ENCODE data around the gene CNTNAP2. TPM values are rescaled to one million over a fixed set of nuclear protein-coding genes. Genes with fewer than 3 reads are reported as not detected.

CNTNAP2 gene
- total RNA-seq, 1 experiment from 2014 or later: 42.5 TPM

GRCh38 chr7:147332988-147333387 is 1216.4 kb downstream of the CNTNAP2 start:
- H3K36me3 Mint-ChIP-seq (ENCODE audit: insufficient read depth, unreplicated experiment): no peaks in the 10 kb centered on the region
- no peaks in the 10 kb centered on the region for H3K9me3 Mint-ChIP-seq (ENCODE audit: unreplicated experiment)
- TF ChIP-seq CTCF (IDR thresholded peaks at IDR 0.05; ENCODE audit: insufficient read depth in 1 of 2, low read depth in 1 of 2, low read length in 1 of 2, severe bottlenecking in 1 of 2, unreplicated experiment in 1 of 2): no peak
- H3K27ac Mint-ChIP-seq (ENCODE audit: unreplicated experiment): no peak overlapping the region
- Histone ChIP-seq H3K36me3 (ENCODE audit: control insufficient read depth, insufficient read depth, low read length) (no peaks in the 10 kb centered on the region), H3K4me3 (ENCODE audit: low read depth, low read length) (no peak overlapping the region), H3K27me3 (replicated peaks; ENCODE audit: control insufficient read depth, insufficient read depth, low read length) (no peaks in the 10 kb centered on the region), H3K9me3 (no peaks in the 10 kb centered on the region), H3K4me1 (no peaks in the 10 kb centered on the region)
- no TSS peak for BruUV-seq (replicated peaks)
- ChIA-PET CTCF (no interaction called here), POLR2A (no interaction called here)
- H3K4me3 Mint-ChIP-seq (ENCODE audit: unreplicated experiment): no peak overlapping the region
- no peaks in the 10 kb centered on the region for H3K27me3 Mint-ChIP-seq (ENCODE audit: insufficient read depth, unreplicated experiment)
- intact Hi-C loops (cut with micrococcal nuclease; ENCODE audit: unreplicated experiment): no loop called here
- no peak for DNase-seq
- no peaks in the 10 kb centered on the region for H3K4me1 Mint-ChIP-seq (ENCODE audit: low read depth, unreplicated experiment)

DNA sequence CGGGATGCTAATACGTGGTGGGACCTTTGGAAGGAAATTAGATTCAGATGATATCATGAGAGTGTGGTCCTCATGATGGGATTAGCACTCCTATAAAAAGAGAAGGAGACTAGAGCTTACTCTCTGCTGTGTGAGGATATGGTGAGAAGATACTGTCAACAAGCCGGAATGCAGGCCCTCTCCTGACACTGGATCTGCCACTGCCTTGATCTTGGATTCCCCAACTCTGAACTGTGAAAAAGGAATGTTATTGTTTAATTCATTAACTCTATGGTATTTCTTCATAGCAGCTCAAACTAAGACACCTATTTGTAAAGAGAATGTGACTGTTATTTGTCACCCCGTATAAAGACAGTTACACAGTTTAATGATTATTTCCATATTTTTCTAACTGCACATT is 1246.5 kb downstream of the CNTNAP2 start:
- H3K36me3 ChIP-seq (ENCODE audit: control insufficient read depth, insufficient read depth, low read length): no peaks in the 10 kb centered on the region
- BruUV-seq (replicated peaks): no TSS peak
- DNase-seq: no peak
- no peaks in the 10 kb centered on the region for H3K27me3 Mint-ChIP-seq (ENCODE audit: insufficient read depth, unreplicated experiment)
- H3K36me3 Mint-ChIP-seq (ENCODE audit: insufficient read depth, unreplicated experiment): no peaks in the 10 kb centered on the region
- H3K9me3 ChIP-seq: no peaks in the 10 kb centered on the region
- H3K4me1 ChIP-seq: no peaks in the 10 kb centered on the region
- H3K9me3 Mint-ChIP-seq (ENCODE audit: unreplicated experiment): no peaks in the 10 kb centered on the region
- POLR2A ChIA-PET: no interaction called here
- H3K4me3 ChIP-seq (ENCODE audit: low read depth, low read length): no peak overlapping the region
- intact Hi-C loops (cut with micrococcal nuclease; ENCODE audit: unreplicated experiment): no loop called here
- H3K27ac Mint-ChIP-seq (ENCODE audit: unreplicated experiment): no peak overlapping the region
- no peaks in the 10 kb centered on the region for H3K27me3 ChIP-seq (replicated peaks; ENCODE audit: control insufficient read depth, insufficient read depth, low read length)
- H3K4me1 Mint-ChIP-seq (ENCODE audit: low read depth, unreplicated experiment): no peaks in the 10 kb centered on the region
- no peak overlapping the region for H3K4me3 Mint-ChIP-seq (ENCODE audit: unreplicated experiment)
- no peak for TF ChIP-seq CTCF (IDR thresholded peaks at IDR 0.05; ENCODE audit: insufficient read depth in 1 of 2, low read depth in 1 of 2, low read length in 1 of 2, severe bottlenecking in 1 of 2, unreplicated experiment in 1 of 2)
- CTCF ChIA-PET: no interaction called here

GRCh38 chr7:147376192-147376591 is 1259.6 kb downstream of the CNTNAP2 start:
- no peak for DNase-seq
- Mint-ChIP-seq H3K4me3 (ENCODE audit: unreplicated experiment) (no peak overlapping the region), H3K36me3 (ENCODE audit: insufficient read depth, unreplicated experiment) (no peaks in the 10 kb centered on the region), H3K27ac (ENCODE audit: unreplicated experiment) (no peak overlapping the region), H3K27me3 (ENCODE audit: insufficient read depth, unreplicated experiment) (no peaks in the 10 kb centered on the region), H3K4me1 (ENCODE audit: low read depth, unreplicated experiment) (peaks cover 16% of the 10 kb centered on the region), H3K9me3 (ENCODE audit: unreplicated experiment) (peaks cover 10% of the 10 kb centered on the region)
- Histone ChIP-seq H3K4me3 (ENCODE audit: low read depth, low read length) (no peak overlapping the region), H3K27me3 (replicated peaks; ENCODE audit: control insufficient read depth, insufficient read depth, low read length) (no peaks in the 10 kb centered on the region), H3K4me1 (peaks cover 7% of the 10 kb centered on the region; the same call in 1 of the 2 replicates), H3K9me3 (no peaks in the 10 kb centered on the region), H3K36me3 (ENCODE audit: control insufficient read depth, insufficient read depth, low read length) (no peaks in the 10 kb centered on the region)
- BruUV-seq (replicated peaks): no TSS peak
- POLR2A ChIA-PET: no interaction called here
- CTCF ChIA-PET: no interaction called here
- no peak for TF ChIP-seq CTCF (IDR thresholded peaks at IDR 0.05; ENCODE audit: insufficient read depth in 1 of 2, low read depth in 1 of 2, low read length in 1 of 2, severe bottlenecking in 1 of 2, unreplicated experiment in 1 of 2)
- intact Hi-C loops (cut with micrococcal nuclease; ENCODE audit: unreplicated experiment): no loop called here

Measured in Caco-2 (cell line).